Measurements from ENCODE around the gene GH2.
"Not testable (repeated sequence)": the region's sequence is repeated elsewhere in the genome, so short reads cannot be mapped to it uniquely, and the experiment has no call there.

DNA sequence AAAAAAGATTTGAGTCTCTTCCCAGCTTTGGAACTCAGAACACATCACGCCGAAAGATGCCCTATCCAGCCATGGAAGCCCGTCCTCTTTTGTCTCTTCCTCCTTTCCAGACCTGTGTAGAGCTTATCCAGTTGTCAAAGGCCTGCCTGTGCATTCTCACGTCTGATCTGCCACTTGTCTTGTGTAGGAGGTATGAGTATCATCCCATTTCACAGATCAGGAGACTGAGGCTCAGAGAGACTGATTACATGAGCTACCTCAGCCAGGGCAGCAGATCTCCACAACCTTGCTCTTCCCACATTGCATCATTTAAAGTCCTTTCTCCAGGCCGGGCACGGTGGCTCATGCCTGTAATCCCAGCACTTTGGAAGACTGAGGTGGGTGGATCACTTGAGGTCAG lies 7.1 kb downstream of the GH2 start:
- TF ChIP-seq, protein P1, sequence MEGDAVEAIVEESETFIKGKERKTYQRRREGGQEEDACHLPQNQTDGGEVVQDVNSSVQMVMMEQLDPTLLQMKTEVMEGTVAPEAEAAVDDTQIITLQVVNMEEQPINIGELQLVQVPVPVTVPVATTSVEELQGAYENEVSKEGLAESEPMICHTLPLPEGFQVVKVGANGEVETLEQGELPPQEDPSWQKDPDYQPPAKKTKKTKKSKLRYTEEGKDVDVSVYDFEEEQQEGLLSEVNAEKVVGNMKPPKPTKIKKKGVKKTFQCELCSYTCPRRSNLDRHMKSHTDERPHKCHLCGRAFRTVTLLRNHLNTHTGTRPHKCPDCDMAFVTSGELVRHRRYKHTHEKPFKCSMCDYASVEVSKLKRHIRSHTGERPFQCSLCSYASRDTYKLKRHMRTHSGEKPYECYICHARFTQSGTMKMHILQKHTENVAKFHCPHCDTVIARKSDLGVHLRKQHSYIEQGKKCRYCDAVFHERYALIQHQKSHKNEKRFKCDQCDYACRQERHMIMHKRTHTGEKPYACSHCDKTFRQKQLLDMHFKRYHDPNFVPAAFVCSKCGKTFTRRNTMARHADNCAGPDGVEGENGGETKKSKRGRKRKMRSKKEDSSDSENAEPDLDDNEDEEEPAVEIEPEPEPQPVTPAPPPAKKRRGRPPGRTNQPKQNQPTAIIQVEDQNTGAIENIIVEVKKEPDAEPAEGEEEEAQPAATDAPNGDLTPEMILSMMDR (conservative IDR thresholded peaks at IDR 0.05; ENCODE audit: low read length) = not testable (repeated sequence)
- not testable (repeated sequence) for TF ChIP-seq EZH2phosphoT487 (IDR thresholded peaks at IDR 0.05; ENCODE audit: borderline replicate concordance)
